ENCODE data around the gene CCRL2. TPM values are rescaled to one million over a fixed set of nuclear protein-coding genes. Genes with fewer than 3 reads are reported as not detected.

CCRL2 gene
- polyA plus RNA-seq, 1 experiment, result not detected

DNA sequence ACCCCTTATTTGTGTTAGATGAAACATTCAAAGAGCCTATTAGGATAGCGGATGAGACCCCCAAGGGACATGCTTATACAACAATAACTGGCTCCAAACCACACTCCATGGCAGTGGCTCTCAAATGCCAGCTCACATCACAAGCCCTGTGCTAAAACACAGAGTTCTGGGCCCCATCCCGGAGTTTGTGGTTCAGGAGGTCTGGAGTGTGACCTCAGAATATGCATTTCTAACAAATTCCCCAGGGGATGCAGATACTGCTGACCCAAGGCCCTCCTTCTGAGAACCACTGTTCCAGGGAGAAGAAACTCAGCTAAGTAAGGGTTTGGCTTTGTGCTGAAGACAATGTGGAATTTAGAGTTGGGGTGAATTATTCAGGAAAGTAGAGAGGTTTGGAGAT lies 3.6 kb downstream of the CCRL2 start:
- no peak for DNase-seq (ENCODE audit: low read depth)
- CTCF ChIA-PET, result no interaction called here
- TF ChIP-seq CTCF (IDR thresholded peaks at IDR 0.05; ENCODE audit: insufficient read depth, low read depth, low read length), result no peak
- POLR2A ChIA-PET, result no interaction called here
- Histone ChIP-seq H3K4me3 (ENCODE audit: low read depth, low read length) (no peak overlapping the region), H3K27me3 (ENCODE audit: control insufficient read depth, insufficient read depth, low read length) (no peaks in the 10 kb centered on the region), H3K36me3 (ENCODE audit: control insufficient read depth, insufficient read depth, low read length) (no peaks in the 10 kb centered on the region)

- no peak for DNase-seq (ENCODE audit: low read depth)
- no peak for TF ChIP-seq CTCF (IDR thresholded peaks at IDR 0.05; ENCODE audit: insufficient read depth, low read depth, low read length)
- no peaks in the 10 kb centered on the region; the same call in none of the 2 replicates for H3K27me3 ChIP-seq (ENCODE audit: control insufficient read depth, insufficient read depth, low read length)
- no peaks in the 10 kb centered on the region for H3K36me3 ChIP-seq (ENCODE audit: control insufficient read depth, insufficient read depth, low read length)
- CTCF ChIA-PET, result no interaction called here
- H3K4me3 ChIP-seq (ENCODE audit: low read depth, low read length), result no peak overlapping the region
- POLR2A ChIA-PET, result no interaction called here
Measured at GRCh38 chr3:46411271-46411670, 4.2 kb downstream of the CCRL2 start.

DNA sequence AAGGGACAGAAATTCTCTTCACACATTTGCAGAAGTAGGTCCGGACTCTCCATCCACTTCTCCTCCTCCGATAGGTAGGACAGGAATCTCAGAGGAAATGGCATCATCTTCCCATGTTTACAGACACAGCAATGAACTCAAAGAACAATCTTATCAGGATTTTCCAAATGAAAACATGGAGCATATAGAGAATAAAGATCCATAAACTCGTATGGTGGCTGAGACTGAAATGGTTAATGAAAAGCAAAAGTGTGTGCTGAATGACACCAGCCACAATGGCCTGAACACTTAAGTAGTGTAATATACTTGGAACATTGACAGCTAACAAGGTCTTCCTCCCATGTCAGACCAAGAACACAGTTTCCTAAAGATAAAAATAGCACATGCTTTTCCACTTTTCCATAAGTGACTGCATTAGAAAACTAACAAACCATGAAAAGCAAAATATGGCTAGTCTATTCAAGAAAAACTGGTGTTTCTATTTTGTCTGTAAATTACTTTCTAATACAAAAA lies 5.8 kb downstream of the CCRL2 start:
- ChIA-PET POLR2A (no interaction called here), CTCF (interaction anchor here (0.7 kb wide), 1 partner anchor 480 kb away, joined by 3 read pairs; no protein-coding TSS in a partner anchor)
- DNase-seq (ENCODE audit: low read depth), result no peak
- Histone ChIP-seq H3K4me3 (ENCODE audit: low read depth, low read length) (no peak overlapping the region), H3K27me3 (ENCODE audit: control insufficient read depth, insufficient read depth, low read length) (no peaks in the 10 kb centered on the region; the same call in none of the 2 replicates), H3K36me3 (ENCODE audit: control insufficient read depth, insufficient read depth, low read length) (no peaks in the 10 kb centered on the region)
- TF ChIP-seq CTCF (IDR thresholded peaks at IDR 0.05; ENCODE audit: insufficient read depth, low read depth, low read length), result no peak

- H3K36me3 ChIP-seq (ENCODE audit: control insufficient read depth, insufficient read depth, low read length), result no peaks in the 10 kb centered on the region
- CTCF ChIA-PET, result no interaction called here
- no peak overlapping the region for H3K4me3 ChIP-seq (ENCODE audit: low read depth, low read length)
- no peaks in the 10 kb centered on the region; the same call in none of the 2 replicates for H3K27me3 ChIP-seq (ENCODE audit: control insufficient read depth, insufficient read depth, low read length)
- POLR2A ChIA-PET, result no interaction called here
- TF ChIP-seq CTCF (IDR thresholded peaks at IDR 0.05; ENCODE audit: insufficient read depth, low read depth, low read length), result no peak
- no peak for DNase-seq (ENCODE audit: low read depth)
Measured at GRCh38 chr3:46413951-46414350, 6.9 kb downstream of the CCRL2 start.

DNA sequence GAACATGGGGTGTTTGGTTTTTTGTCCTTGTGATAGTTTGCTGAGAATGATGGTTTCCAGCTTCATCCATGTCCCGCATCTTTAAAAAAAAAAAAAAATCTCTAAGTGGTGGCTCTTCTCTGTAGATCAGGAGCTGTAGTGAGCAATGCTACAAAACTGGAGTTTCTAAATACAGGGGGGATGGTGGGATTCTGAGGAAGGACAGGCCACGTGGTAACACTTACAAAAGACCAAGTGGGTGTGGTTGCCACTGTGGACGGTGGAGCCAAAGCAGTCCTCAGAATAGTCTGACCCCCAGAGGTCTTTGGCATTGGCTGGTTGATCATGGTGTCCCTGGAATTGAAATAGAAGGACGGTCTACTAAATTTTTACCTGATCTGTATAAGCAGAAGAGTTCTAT lies 7.7 kb downstream of the CCRL2 start:
- CTCF ChIA-PET, result interaction anchor here (0.6 to 1.1 kb wide), 2 partner anchors 13 to 574 kb away, joined by 3 to 5 read pairs; no protein-coding TSS in a partner anchor
- no peak for DNase-seq (ENCODE audit: low read depth)
- Histone ChIP-seq H3K27me3 (ENCODE audit: control insufficient read depth, insufficient read depth, low read length) (no peaks in the 10 kb centered on the region; the same call in none of the 2 replicates), H3K4me3 (ENCODE audit: low read depth, low read length) (no peak overlapping the region), H3K36me3 (ENCODE audit: control insufficient read depth, insufficient read depth, low read length) (no peaks in the 10 kb centered on the region)
- POLR2A ChIA-PET, result no interaction called here
- TF ChIP-seq CTCF (IDR thresholded peaks at IDR 0.05; ENCODE audit: insufficient read depth, low read depth, low read length), result no peak

Measured in BJ (cell line).